COLO668 (cell line): Measurements from ENCODE around the gene INPP5F.
A peak's percentile ranks its signal among the peaks of the same experiment; 100 is the strongest.
"Not testable (repeated sequence)": the region's sequence is repeated elsewhere in the genome, so short reads cannot be mapped to it uniquely, and the experiment has no call there.

Experiments
- DNase-seq: peaks from one replicate; lab custom pipeline; 2025; ENCODE audit not compliant: unreplicated experiment; lab: John Stamatoyannopoulos, UW

Gene INPP5F

DNA sequence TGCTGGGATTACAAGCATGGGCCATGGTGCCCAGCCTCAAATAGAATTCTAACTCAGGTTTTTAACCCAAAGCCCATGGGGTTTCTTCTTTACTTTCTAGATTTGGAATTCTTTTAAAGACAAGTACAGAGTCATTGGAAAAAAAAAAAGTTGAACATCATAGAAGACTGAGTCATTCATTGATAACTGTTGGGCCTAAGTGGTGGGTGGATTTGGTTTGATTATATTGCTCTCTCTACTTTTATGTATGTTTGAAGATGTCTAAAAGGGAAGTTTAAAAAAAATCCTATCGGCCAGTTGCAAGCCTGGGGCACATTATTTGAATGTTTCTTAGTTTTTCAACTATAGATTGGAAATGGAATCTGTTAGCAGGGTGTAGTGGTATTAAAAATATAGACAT, 49.7 kb downstream of the INPP5F start:
- no peak for DNase-seq

GRCh38 chr10:119776536-119776935, 50.7 kb downstream of the INPP5F start:
- no peak for DNase-seq

DNA sequence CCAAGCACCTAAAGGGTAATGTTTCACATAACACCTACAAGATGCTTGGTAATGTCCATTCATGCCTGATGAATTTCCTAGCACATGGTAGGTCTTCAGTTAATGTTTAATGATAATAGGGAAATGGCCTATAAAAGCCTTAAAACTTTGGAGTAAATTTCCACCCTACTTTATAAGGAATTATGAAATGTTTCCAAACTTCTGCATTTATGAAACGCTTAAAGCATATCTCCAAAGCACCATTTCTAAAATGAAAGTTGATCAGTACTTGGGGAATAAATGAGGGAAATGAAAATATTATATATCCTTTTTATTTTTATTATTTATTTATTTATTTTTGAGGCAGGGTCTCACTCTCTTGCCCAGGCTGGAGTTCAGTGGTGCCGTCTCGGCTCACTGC, 51.8 kb downstream of the INPP5F start:
- DNase-seq, result no peak

DNA sequence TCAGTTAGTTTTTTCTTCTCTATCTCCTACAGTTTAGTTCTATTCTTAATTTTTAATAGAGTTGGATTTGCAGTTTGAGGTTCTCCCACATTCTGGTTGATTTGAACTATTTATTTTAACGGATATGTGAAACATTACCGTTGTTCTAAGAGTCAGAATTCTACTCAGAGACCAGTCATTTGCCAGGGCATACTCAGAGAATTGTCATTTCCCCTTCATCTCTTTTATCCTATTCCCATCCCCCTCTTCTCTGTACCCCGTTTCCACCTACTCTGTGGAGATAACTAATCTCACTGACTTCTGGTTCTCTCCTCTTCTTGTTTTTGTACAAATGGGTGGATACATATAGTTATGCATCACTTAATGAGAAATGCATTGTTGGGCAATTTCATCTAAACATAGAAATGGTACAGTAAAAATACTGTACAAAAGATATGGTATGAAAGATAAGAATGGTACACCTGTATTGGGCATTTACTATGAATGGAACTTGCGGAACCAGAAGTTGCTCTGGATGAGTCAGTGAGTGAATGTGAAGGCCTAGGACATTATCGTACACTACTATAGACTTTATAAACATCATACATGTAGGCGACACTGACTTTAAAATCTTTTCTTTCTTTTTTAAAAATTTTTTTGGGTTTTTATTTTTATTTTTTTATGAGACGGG, 53.1 kb downstream of the INPP5F start:
- no peak for DNase-seq

GRCh38 chr10:119780879-119781480, 55.1 kb downstream of the INPP5F start:
- DNase-seq, result no peak

- no peak for DNase-seq
Measured at GRCh38 chr10:119781498-119781897, 55.6 kb downstream of the INPP5F start.

- no peak for DNase-seq
Measured at GRCh38 chr10:119782981-119783664, 57.3 kb downstream of the INPP5F start.

DNA sequence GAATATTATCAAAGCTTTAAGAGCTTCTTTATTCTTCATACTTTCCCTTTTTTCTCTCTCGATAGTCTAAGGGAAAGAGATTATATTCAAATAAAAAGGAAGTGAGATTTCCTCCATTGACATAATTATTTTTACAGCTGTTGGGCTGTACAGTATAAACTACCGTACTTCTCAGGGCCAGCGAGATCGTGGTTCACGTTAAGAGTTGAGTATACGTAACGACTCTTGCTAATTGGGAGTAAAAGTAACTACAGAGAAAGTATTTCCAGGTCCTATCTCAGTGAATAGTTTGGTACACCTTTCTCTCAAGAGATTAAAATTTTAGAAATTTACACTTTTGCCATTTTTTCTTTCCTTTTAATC, 57.8 kb downstream of the INPP5F start:
- DNase-seq, result no peak

GRCh38 chr10:119784340-119785067, 58.7 kb downstream of the INPP5F start:
- DNase-seq, result peak; percentile 26

- DNase-seq, result no peak
Measured at GRCh38 chr10:119786117-119786769, 60.4 kb downstream of the INPP5F start.

DNA sequence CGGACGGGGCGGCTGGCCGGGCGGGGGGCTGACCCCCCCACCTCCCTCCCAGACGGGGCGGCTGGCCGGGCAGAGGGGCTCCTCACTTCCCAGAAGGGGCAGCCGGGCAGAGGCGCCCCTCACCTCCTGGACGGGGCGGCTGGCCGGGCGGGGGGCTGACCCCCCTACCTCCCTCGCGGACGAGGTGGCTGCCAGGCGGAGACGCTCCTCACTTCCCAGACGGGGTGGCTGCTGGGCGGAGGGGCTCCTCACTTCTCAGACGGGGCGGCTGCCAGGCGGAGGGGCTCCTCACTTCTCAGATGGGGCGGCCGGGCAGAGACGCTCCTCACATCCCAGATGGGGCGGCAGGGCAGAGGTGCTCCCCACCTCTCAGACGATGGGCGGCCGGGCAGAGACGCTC, 69.3 kb downstream of the INPP5F start:
- not testable (repeated sequence) for DNase-seq

DNA sequence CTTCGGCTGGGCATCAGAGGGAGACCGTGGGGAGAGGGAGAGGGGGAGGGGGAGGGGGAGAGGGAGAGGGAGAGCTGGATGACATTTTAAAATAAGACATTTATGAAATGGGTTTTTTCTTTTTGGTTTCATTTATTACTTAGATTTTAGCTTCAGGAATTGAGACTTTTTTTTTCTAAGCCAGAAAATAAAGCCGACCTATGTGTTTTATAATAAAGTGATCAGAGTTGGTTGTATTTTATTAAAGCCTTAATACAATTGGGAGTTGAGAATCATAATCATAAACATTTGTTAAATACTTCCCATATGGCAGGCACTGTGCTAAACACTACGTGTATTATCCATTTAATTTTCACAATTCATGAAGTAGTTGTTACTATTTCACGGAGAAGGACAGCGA, 70.2 kb downstream of the INPP5F start:
- no peak for DNase-seq

DNA sequence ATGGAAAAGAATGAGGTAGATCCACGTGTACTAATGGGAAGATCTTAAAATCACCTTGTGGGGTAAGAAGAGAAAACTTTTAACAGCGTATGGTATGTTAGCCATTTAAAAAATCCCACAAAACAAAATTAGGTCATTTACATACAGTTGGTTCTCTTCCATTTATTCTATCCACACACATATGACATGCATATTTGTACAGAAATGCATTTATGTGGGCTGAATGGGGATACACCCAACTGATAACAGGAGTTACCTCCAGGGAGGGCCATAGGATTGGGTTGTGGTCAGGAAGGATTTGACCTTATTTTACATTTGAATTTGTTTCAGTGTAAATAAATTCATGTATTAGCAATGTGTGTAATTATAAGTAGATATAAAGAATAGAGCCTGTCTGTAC, 75.3 kb downstream of the INPP5F start:
- DNase-seq, result no peak

GRCh38 chr10:119801998-119802538, 76.2 kb downstream of the INPP5F start:
- no peak for DNase-seq

GRCh38 chr10:119803264-119803663, 77.4 kb downstream of the INPP5F start:
- DNase-seq, result no peak

GRCh38 chr10:119805702-119806230, 79.9 kb downstream of the INPP5F start:
- no peak for DNase-seq

- DNase-seq, result no peak
Measured at GRCh38 chr10:119806334-119807130, 80.7 kb downstream of the INPP5F start.

DNA sequence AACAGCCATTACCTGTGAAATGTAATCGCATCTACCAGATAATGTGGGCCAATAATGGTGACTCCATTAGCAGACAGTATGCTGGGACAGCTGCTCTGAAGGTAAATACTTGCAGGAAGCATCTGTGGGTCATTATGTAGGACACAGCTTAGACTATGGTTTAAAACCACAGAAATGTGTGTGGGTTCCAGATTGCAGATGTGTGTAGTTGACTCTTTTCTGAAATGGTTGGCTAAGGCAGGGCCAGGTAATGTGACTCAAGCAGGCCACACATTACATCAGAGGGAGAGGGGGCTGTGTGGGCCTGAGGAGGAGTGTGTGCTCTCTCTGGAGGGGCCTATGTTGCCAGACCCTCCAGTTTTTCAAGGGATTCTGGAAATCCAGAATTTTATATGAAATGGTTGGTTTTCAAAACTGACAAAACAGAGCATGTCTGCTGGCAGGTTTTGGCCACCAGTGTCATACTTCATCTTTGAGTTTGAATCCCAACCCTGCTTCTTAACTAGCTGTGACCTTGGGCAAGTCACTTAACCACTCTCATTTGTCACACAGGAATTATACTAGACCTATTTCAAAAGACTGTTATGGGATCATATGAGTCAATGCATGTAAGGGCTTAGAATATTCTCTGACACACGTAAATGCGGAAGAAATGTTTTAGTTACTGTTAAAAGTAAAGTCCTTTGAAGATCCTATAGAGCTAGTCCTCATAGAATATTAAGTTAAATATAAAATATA, 82.3 kb downstream of the INPP5F start:
- peak; percentile 7 for DNase-seq

DNA sequence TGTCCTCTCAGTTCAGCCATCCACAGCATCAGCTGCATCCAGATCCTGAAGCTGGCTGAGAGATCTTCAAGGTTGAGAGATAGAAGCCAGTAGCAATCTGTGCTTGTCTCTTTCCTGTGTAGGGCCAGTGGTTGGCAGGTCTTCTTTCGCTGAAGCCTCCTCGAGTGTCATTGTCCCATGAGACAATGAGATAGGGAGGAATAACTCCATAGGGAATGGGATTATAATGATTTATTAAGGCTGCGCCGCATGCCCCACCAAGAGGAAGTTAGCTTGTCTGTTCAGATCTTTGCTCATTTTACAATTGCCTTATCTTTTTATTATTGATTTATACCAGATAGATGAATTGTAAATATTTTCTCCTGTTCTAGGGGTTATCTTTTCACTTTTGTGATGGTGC, 85.3 kb downstream of the INPP5F start:
- DNase-seq, result no peak
